ENCODE data around the gene IKZF4.

The IKZF4 gene

DNA sequence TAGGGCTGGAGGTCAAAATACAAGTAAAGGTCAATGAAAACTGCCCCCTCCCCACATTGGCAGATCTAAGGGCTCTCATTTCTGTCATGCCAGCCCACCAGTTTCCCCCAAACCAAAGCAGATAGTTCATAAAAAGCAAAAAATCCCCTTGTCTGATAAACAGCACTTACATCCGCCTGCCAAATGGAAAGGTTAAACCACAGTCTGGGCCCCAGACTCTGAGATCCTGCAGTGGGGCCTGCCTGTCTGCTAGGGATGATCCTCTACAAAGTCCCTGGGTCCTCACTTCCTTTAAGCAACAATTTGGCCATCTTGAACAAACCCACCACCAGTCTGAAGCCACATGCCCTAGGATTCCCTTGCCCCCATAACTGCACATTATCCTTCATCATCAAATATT lies 11.1 kb downstream of the IKZF4 start:
- Histone ChIP-seq H3K36me3 (replicated peaks in 1 of 2; ENCODE audit: control insufficient read depth in 2 of 2, insufficient read depth in 2 of 2, low read length in 2 of 2) (peaks cover 49 to 95% of the 10 kb centered on the region in 2 donors), H2BK15ac (ENCODE audit: low read length) (no peak overlapping the region), H4K91ac (ENCODE audit: low read depth, low read length, poor library complexity) (no peak overlapping the region), H3K14ac (ENCODE audit: low read length) (no peak overlapping the region), H2BK12ac (ENCODE audit: low read length) (no peak overlapping the region), H3K27ac (replicated peaks; ENCODE audit: low read length) (no peak overlapping the region), H3K79me1 (ENCODE audit: low read depth, low read length) (peaks cover 2% of the 10 kb centered on the region), H2AK5ac (ENCODE audit: low read depth, low read length) (no peak overlapping the region), H3K9me3 (replicated peaks in 1 of 2; ENCODE audit: control insufficient read depth in 2 of 2, insufficient read depth in 1 of 2, low read depth in 1 of 2, low read length in 2 of 2) (peaks cover 0 to 2% of the 10 kb centered on the region in 2 donors), H4K8ac (ENCODE audit: low read depth, low read length) (no peak overlapping the region), H3K4me1 (ENCODE audit: control insufficient read depth in 2 of 2, insufficient read depth in 1 of 2, low read depth in 1 of 2, low read length in 2 of 2) (no peaks in the 10 kb centered on the region), H2BK120ac (ENCODE audit: low read depth, low read length) (no peak overlapping the region), H3K4ac (ENCODE audit: low read length) (no peak overlapping the region), H3K27me3 (ENCODE audit: control insufficient read depth in 3 of 3, insufficient read depth in 3 of 3, low read depth in 1 of 3, low read length in 3 of 3) (no peaks in the 10 kb centered on the region), H3K9ac (ENCODE audit: low read depth, low read length, poor library complexity) (no peak overlapping the region), H3K4me3 (ENCODE audit: low read length in 2 of 2) (no peak overlapping the region), H3K4me2 (ENCODE audit: insufficient read depth, low read length, poor library complexity, severe bottlenecking) (no peak overlapping the region), H3K18ac (ENCODE audit: low read length) (no peak overlapping the region), H2BK5ac (ENCODE audit: low read length) (no peak overlapping the region), H2AFZ (ENCODE audit: low read length) (no peak overlapping the region), H3K23ac (ENCODE audit: low read depth, low read length, poor library complexity) (no peak overlapping the region)
- WGBS, 2 donors (ENCODE audit: extremely low coverage in 2 of 2, insufficient read length in 2 of 2, insufficient replicate concordance in 1 of 2) = no CpG with 5 or more reads among the region's 1 CpG
- no peak for DNase-seq (ENCODE audit: low spot score)

GRCh38 chr12:56034586-56035332 lies 13.9 kb downstream of the IKZF4 start:
- Histone ChIP-seq H2BK5ac (ENCODE audit: low read length) (no peak overlapping the region), H2AK5ac (ENCODE audit: low read depth, low read length) (no peak overlapping the region), H4K8ac (ENCODE audit: low read depth, low read length) (no peak overlapping the region), H4K91ac (ENCODE audit: low read depth, low read length, poor library complexity) (no peak overlapping the region), H3K36me3 (replicated peaks in 1 of 2; ENCODE audit: control insufficient read depth in 2 of 2, insufficient read depth in 2 of 2, low read length in 2 of 2) (peaks cover 41 to 92% of the 10 kb centered on the region in 2 donors), H3K9ac (ENCODE audit: low read depth, low read length, poor library complexity) (no peak overlapping the region), H3K23ac (ENCODE audit: low read depth, low read length, poor library complexity) (no peak overlapping the region), H3K14ac (ENCODE audit: low read length) (no peak overlapping the region), H3K27me3 (ENCODE audit: control insufficient read depth in 3 of 3, insufficient read depth in 3 of 3, low read depth in 1 of 3, low read length in 3 of 3) (no peaks in the 10 kb centered on the region), H3K18ac (ENCODE audit: low read length) (no peak overlapping the region), H3K4me2 (ENCODE audit: insufficient read depth, low read length, poor library complexity, severe bottlenecking) (no peak overlapping the region), H3K4me1 (ENCODE audit: control insufficient read depth in 2 of 2, insufficient read depth in 1 of 2, low read depth in 1 of 2, low read length in 2 of 2) (peaks cover 0 to 12% of the 10 kb centered on the region in 2 donors), H2BK12ac (ENCODE audit: low read length) (no peak overlapping the region), H3K79me1 (ENCODE audit: low read depth, low read length) (no peaks in the 10 kb centered on the region), H3K4ac (ENCODE audit: low read length) (no peak overlapping the region), H2AFZ (ENCODE audit: low read length) (no peak overlapping the region), H3K27ac (replicated peaks; ENCODE audit: low read length) (no peak overlapping the region), H2BK15ac (ENCODE audit: low read length) (no peak overlapping the region), H2BK120ac (ENCODE audit: low read depth, low read length) (no peak overlapping the region), H3K4me3 (ENCODE audit: low read length in 2 of 2) (no peak overlapping the region), H3K9me3 (replicated peaks in 1 of 2; ENCODE audit: control insufficient read depth in 2 of 2, insufficient read depth in 1 of 2, low read depth in 1 of 2, low read length in 2 of 2) (no peaks in the 10 kb centered on the region)
- DNase-seq (ENCODE audit: low spot score) = no peak
- WGBS, 2 donors (ENCODE audit: extremely low coverage in 2 of 2, insufficient read length in 2 of 2, insufficient replicate concordance in 1 of 2) = no CpG with 5 or more reads among the region's 21 CpGs

DNA sequence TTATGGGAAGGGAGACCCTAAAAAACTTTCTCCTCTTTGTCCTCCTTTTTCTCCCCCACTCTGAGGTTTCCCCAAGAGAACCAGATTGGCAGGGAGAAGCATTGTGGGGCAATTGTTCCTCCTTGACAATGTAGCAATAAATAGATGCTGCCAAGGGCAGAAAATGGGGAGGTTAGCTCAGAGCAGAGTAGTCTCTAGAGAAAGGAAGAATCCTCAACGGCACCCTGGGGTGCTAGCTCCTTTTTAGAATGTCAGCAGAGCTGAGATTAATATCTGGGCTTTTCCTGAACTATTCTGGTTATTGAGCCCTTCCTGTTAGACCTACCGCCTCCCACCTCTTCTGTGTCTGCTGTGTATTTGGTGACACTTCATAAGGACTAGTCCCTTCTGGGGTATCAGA lies 16.3 kb downstream of the IKZF4 start:
- H3K4me1 ChIP-seq (ENCODE audit: control insufficient read depth in 2 of 2, insufficient read depth in 1 of 2, low read depth in 1 of 2, low read length in 2 of 2) = peaks cover 2 to 16% of the 10 kb centered on the region in 2 donors
- no peak overlapping the region for H3K4me2 ChIP-seq (ENCODE audit: insufficient read depth, low read length, poor library complexity, severe bottlenecking)
- H3K4me3 ChIP-seq (ENCODE audit: low read length in 2 of 2) = no peak overlapping the region
- no peak overlapping the region for H2AFZ ChIP-seq (ENCODE audit: low read length)
- H2BK5ac ChIP-seq (ENCODE audit: low read length) = no peak overlapping the region
- no peak overlapping the region for H3K23ac ChIP-seq (ENCODE audit: low read depth, low read length, poor library complexity)
- no peak overlapping the region for H4K91ac ChIP-seq (ENCODE audit: low read depth, low read length, poor library complexity)
- no peak overlapping the region for H3K9ac ChIP-seq (ENCODE audit: low read depth, low read length, poor library complexity)
- no peak overlapping the region for H4K8ac ChIP-seq (ENCODE audit: low read depth, low read length)
- peaks cover 34 to 68% of the 10 kb centered on the region in 2 donors for H3K36me3 ChIP-seq (replicated peaks in 1 of 2; ENCODE audit: control insufficient read depth in 2 of 2, insufficient read depth in 2 of 2, low read length in 2 of 2)
- no peak overlapping the region for H3K18ac ChIP-seq (ENCODE audit: low read length)
- no peak overlapping the region for H2BK12ac ChIP-seq (ENCODE audit: low read length)
- WGBS, 2 donors (ENCODE audit: extremely low coverage in 2 of 2, insufficient read length in 2 of 2, insufficient replicate concordance in 1 of 2) = no CpG with 5 or more reads among the region's 2 CpGs
- no peak overlapping the region for H2BK15ac ChIP-seq (ENCODE audit: low read length)
- peaks cover under 1% of the 10 kb centered on the region for H3K79me1 ChIP-seq (ENCODE audit: low read depth, low read length)
- no peak overlapping the region for H3K14ac ChIP-seq (ENCODE audit: low read length)
- H3K9me3 ChIP-seq (replicated peaks in 1 of 2; ENCODE audit: control insufficient read depth in 2 of 2, insufficient read depth in 1 of 2, low read depth in 1 of 2, low read length in 2 of 2) = no peaks in the 10 kb centered on the region
- no peak overlapping the region for H3K4ac ChIP-seq (ENCODE audit: low read length)
- H2AK5ac ChIP-seq (ENCODE audit: low read depth, low read length) = no peak overlapping the region
- H3K27me3 ChIP-seq (ENCODE audit: control insufficient read depth in 3 of 3, insufficient read depth in 3 of 3, low read depth in 1 of 3, low read length in 3 of 3) = no peaks in the 10 kb centered on the region
- no peak overlapping the region for H2BK120ac ChIP-seq (ENCODE audit: low read depth, low read length)
- no peak overlapping the region for H3K27ac ChIP-seq (replicated peaks; ENCODE audit: low read length)
- no peak for DNase-seq (ENCODE audit: low spot score)

DNA sequence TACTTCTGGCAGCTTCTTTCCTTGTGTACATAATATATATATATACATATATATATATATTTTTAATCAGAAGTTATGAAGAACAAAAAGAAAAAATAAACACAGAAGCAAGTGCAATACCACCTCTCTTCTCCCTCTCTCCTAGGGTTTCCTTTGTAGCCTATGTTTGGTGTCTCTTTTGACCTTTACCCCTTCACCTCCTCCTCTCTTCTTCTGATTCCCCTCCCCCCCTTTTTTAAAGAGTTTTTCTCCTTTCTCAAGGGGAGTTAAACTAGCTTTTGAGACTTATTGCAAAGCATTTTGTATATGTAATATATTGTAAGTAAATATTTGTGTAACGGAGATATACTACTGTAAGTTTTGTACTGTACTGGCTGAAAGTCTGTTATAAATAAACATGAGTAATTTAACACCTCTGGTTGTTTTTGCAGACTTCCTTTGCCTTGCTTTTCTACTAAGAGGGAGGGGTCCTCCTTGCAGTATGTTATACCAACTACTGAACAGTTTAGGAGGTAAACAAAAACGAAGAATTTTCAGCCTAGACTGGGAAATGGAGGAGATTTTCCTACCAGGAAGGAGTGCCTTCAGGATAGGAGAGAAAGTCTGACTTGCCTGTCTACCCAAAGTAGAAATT lies 17.3 kb downstream of the IKZF4 start:
- H3K4ac ChIP-seq (ENCODE audit: low read length) = no peak overlapping the region
- no peak overlapping the region for H3K18ac ChIP-seq (ENCODE audit: low read length)
- H3K27me3 ChIP-seq (ENCODE audit: control insufficient read depth in 3 of 3, insufficient read depth in 3 of 3, low read depth in 1 of 3, low read length in 3 of 3) = no peaks in the 10 kb centered on the region
- no peak overlapping the region for H3K4me3 ChIP-seq (ENCODE audit: low read length in 2 of 2)
- H3K9ac ChIP-seq (ENCODE audit: low read depth, low read length, poor library complexity) = no peak overlapping the region
- no peak overlapping the region for H2AFZ ChIP-seq (ENCODE audit: low read length)
- peaks cover 5 to 19% of the 10 kb centered on the region in 2 donors for H3K4me1 ChIP-seq (ENCODE audit: control insufficient read depth in 2 of 2, insufficient read depth in 1 of 2, low read depth in 1 of 2, low read length in 2 of 2)
- H4K91ac ChIP-seq (ENCODE audit: low read depth, low read length, poor library complexity) = no peak overlapping the region
- H2BK12ac ChIP-seq (ENCODE audit: low read length) = no peak overlapping the region
- no peak for DNase-seq (ENCODE audit: low spot score)
- H4K8ac ChIP-seq (ENCODE audit: low read depth, low read length) = no peak overlapping the region
- H3K23ac ChIP-seq (ENCODE audit: low read depth, low read length, poor library complexity) = no peak overlapping the region
- no peak overlapping the region for H2BK120ac ChIP-seq (ENCODE audit: low read depth, low read length)
- no peak overlapping the region for H2BK15ac ChIP-seq (ENCODE audit: low read length)
- WGBS, 2 donors (ENCODE audit: extremely low coverage in 2 of 2, insufficient read length in 2 of 2, insufficient replicate concordance in 1 of 2) = 100% methylated on average over 1 of the region's 2 CpGs; no CpG with 5 or more reads in 1 of the 2 donors
- no peaks in the 10 kb centered on the region for H3K9me3 ChIP-seq (replicated peaks in 1 of 2; ENCODE audit: control insufficient read depth in 2 of 2, insufficient read depth in 1 of 2, low read depth in 1 of 2, low read length in 2 of 2)
- no peak overlapping the region for H3K27ac ChIP-seq (replicated peaks; ENCODE audit: low read length)
- peaks cover 24 to 65% of the 10 kb centered on the region in 2 donors for H3K36me3 ChIP-seq (replicated peaks in 1 of 2; ENCODE audit: control insufficient read depth in 2 of 2, insufficient read depth in 2 of 2, low read length in 2 of 2)
- H3K4me2 ChIP-seq (ENCODE audit: insufficient read depth, low read length, poor library complexity, severe bottlenecking) = no peak overlapping the region
- no peak overlapping the region for H2BK5ac ChIP-seq (ENCODE audit: low read length)
- H3K79me1 ChIP-seq (ENCODE audit: low read depth, low read length) = peaks cover 2% of the 10 kb centered on the region
- H2AK5ac ChIP-seq (ENCODE audit: low read depth, low read length) = no peak overlapping the region
- no peak overlapping the region for H3K14ac ChIP-seq (ENCODE audit: low read length)

Measured in neuronal stem cell (in vitro differentiated cells).